Liver (tissue), 9 donors: Measurements from ENCODE around the gene NEUROG1. TPM values are rescaled to one million over a fixed set of nuclear protein-coding genes. Genes with fewer than 3 reads are reported as not detected.

Experiments
- DNase-seq: peaks from one replicate; pipeline ENCODE4 v3.0.0-alpha.2; 2017; ENCODE audit warnings: low spot score
- H3K27ac ChIP-seq, 2 donors: one replicate each; pipeline ENCODE4 v1.7.0; 2013; ENCODE audit warnings: inconsistent platforms in 2 of 2, low read length in 2 of 2, control low read depth in 1 of 2, low read depth in 1 of 2, mild to moderate bottlenecking in 1 of 2
- H3K27me3 ChIP-seq, 4 donors: one replicate each; pipeline versions ENCODE4 v1.6.1 to v1.7.0; 2013; ENCODE audit warnings: low read length in 3 of 4, inconsistent platforms in 1 of 4, mild to moderate bottlenecking in 1 of 4, moderate library complexity in 1 of 4; ENCODE audit not compliant: control insufficient read depth in 4 of 4, insufficient read depth in 4 of 4
- H3K36me3 ChIP-seq, 4 donors: one replicate each; pipeline versions ENCODE4 v1.6.1 to v1.7.0; 2013; ENCODE audit warnings: low read length in 3 of 4, mild to moderate bottlenecking in 3 of 4, low read depth in 1 of 4, moderate library complexity in 1 of 4; ENCODE audit not compliant: control insufficient read depth in 4 of 4, insufficient read depth in 3 of 4
- H3K4me1 ChIP-seq, 4 donors: one replicate each; pipeline versions ENCODE4 v1.6.1 to v1.7.0; 2013; ENCODE audit warnings: low read length in 3 of 4, mild to moderate bottlenecking in 3 of 4, moderate library complexity in 1 of 4; ENCODE audit not compliant: control insufficient read depth in 4 of 4, insufficient read depth in 4 of 4
- H3K4me3 ChIP-seq, 3 donors: one replicate each; pipeline versions ENCODE4 v1.6.1 to v1.7.0; 2013; ENCODE audit warnings: low read length in 3 of 3, control low read depth in 1 of 3, low read depth in 1 of 3, mild to moderate bottlenecking in 1 of 3
- H3K9ac ChIP-seq, 2 donors: one replicate each; pipeline ENCODE4 v1.7.0; 2013; ENCODE audit warnings: low read length in 2 of 2, mild to moderate bottlenecking in 2 of 2, moderate library complexity in 2 of 2, control low read depth in 1 of 2, low read depth in 1 of 2
- H3K9me3 ChIP-seq, 4 donors: one replicate each; pipeline versions ENCODE4 v1.6.1 to v1.7.0; 2013; ENCODE audit warnings: low read length in 3 of 4; ENCODE audit not compliant: control insufficient read depth in 4 of 4
- FOXA1 ChIP-seq: IDR thresholded peaks from 2 replicates; pipeline ENCODE4 v1.6.1; 2016; ENCODE audit warnings: antibody characterized with exemption
- FOXA2 ChIP-seq: IDR thresholded peaks from 2 replicates; pipeline ENCODE4 v1.6.1; 2016; ENCODE audit warnings: antibody characterized with exemption
- GABPA ChIP-seq, 2 donors: IDR thresholded peaks in 1 of 2; conservative IDR thresholded peaks in 1 of 2; 2 replicates each; pipeline ENCODE4 v1.6.1; 2016; ENCODE audit warnings: antibody characterized with exemption in 2 of 2, mild to moderate bottlenecking in 1 of 2, moderate library complexity in 1 of 2
- HNF4A ChIP-seq, 2 donors: conservative IDR thresholded peaks; 2 replicates each; pipeline ENCODE4 v1.6.1; 2016; ENCODE audit warnings: antibody characterized with exemption in 2 of 2, mild to moderate bottlenecking in 2 of 2
- HNF4G ChIP-seq: IDR thresholded peaks from 2 replicates; pipeline ENCODE4 v1.6.1; 2016; ENCODE audit warnings: antibody characterized with exemption
- JUND ChIP-seq, 2 donors: IDR thresholded peaks; 2 replicates each; pipeline ENCODE4 v1.6.1; 2016; ENCODE audit warnings: antibody characterized with exemption in 2 of 2
- NR2F2 ChIP-seq: IDR thresholded peaks from 2 replicates; pipeline ENCODE4 v1.6.1; 2016; ENCODE audit warnings: antibody characterized with exemption
- SP1 ChIP-seq: IDR thresholded peaks from 2 replicates; pipeline ENCODE4 v1.6.1; 2018; ENCODE audit warnings: antibody characterized with exemption, mild to moderate bottlenecking
- TAF1 ChIP-seq: conservative IDR thresholded peaks from 2 replicates; pipeline ENCODE4 v1.6.1; 2016; ENCODE audit warnings: antibody characterized with exemption, mild to moderate bottlenecking
- WGBS: extraction: QIAGEN DNeasy Blood & Tissue Kit; methylation state at CpG from one replicate; pipeline ENCODE4 v1.1.7; 2013; 5-methylcytosine and 5-hydroxymethylcytosine counted together
- polyA plus RNA-seq, 2 donors: library from polyadenylated mRNA; stranded (reverse) in 1 of 2; unstranded in 1 of 2; fragments of 200-250 nt in 1 of 2; fragments of >200 nt in 1 of 2; fragmentation: Nextera tagmentation in 1 of 2; extraction: Ambion mirVana in 1 of 2; gene quantifications; one replicate each; pipeline versions ENCODE4 v1.2.1 to v1.2.3, GENCODE V29; 2013 to 2015
- total RNA-seq, 2 donors: library from RNA; depleted of rRNA; stranded (reverse); fragments of >200 nt; gene quantifications; one replicate each; pipeline ENCODE4 v1.2.3, GENCODE V29; 2014
- TF ChIP-seq, protein P1 (sequence below): IDR thresholded peaks from 2 replicates; pipeline ENCODE4 v1.6.1; 2016; ENCODE audit warnings: antibody characterized with exemption
- TF ChIP-seq, protein P2 (sequence below): IDR thresholded peaks from 2 replicates; pipeline ENCODE4 v1.6.1; 2016; ENCODE audit warnings: antibody characterized with exemption
- TF ChIP-seq, protein P3 (sequence below): fragments of 150-350 bp; IDR thresholded peaks from 2 replicates; pipeline ENCODE4 v1.5.1; 2017; ENCODE audit warnings: improper control_type of control experiment, low read depth, low read length; ENCODE audit not compliant: missing input control
- TF ChIP-seq, protein P4 (sequence below): IDR thresholded peaks from 2 replicates; pipeline ENCODE4 v1.6.1; 2016; ENCODE audit warnings: antibody characterized with exemption
- TF ChIP-seq, protein P5 (sequence below): IDR thresholded peaks from 2 replicates; pipeline ENCODE4 v1.6.1; 2016; ENCODE audit warnings: antibody characterized with exemption, mild to moderate bottlenecking
- donor health status: healthy.
- donor health status: healthy.
- donor health status: healthy.
- donor health status: healthy.
- donor health status: healthy.

Gene NEUROG1
- total and polyA plus RNA-seq, 4 donors: not detected

DNA sequence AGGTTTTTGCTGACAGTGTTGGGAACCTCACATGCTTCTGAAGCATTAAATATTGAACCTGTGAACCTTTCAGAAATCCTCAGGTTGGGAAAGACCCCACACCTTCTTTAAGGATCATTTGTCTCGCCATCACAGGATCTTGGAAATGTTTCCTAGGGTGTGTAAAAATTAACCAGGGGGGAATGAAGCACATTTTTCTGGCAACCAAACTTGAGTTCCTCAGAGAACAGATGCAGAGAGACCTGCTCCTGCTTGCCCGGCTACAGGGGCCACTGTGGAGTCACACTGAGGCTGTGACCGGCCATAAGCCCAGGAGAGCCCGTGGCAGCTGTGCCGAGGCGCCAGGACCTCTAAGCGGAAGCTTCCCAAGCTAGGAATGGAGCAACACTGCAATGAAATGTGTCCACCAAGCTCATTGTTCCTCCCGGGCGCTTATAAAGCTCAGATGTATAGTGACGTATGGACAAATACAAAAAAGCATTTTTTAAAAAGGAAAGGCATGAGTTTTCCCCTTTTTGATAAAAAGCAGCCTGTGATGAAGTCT is 35.4 kb upstream of the NEUROG1 start:
- DNase-seq: no peak
- Histone ChIP-seq H3K4me1 (no peaks in the 10 kb centered on the region), H3K27me3 (peaks cover 0 to 2% (median 0%) of the 10 kb centered on the region in 4 donors), H3K36me3 (no peaks in the 10 kb centered on the region), H3K4me3 (no peak overlapping the region), H3K9ac (no peak overlapping the region), H3K27ac (no peak overlapping the region), H3K9me3 (no peaks in the 10 kb centered on the region)
- 69% methylated on average over 10 of the region's 10 CpGs for WGBS
- TF ChIP-seq NR2F2 (no peak), HNF4G (no peak), FOXA1 (no peak), FOXA2 (no peak), TAF1 (no peak)
- TF ChIP-seq, protein P1, sequence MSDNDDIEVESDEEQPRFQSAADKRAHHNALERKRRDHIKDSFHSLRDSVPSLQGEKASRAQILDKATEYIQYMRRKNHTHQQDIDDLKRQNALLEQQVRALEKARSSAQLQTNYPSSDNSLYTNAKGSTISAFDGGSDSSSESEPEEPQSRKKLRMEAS: no peak

DNA sequence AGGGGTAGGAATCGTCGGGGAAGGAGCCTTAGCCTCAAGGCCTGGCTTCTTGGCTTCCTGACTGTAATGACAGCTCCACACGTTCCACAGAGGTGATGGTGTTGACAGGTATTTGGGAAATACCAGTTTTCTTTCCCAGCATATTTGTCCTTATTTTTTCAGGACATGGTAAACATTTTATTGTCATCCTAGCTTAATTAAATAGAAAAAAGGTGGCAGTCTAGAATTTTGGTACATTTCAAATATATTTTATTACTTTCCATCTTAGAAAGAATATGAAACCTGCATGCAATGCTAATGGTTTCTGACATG is 34.6 kb upstream of the NEUROG1 start:
- peaks cover 0 to 4% (median 0%) of the 10 kb centered on the region in 4 donors for H3K4me1 ChIP-seq
- H3K9me3 ChIP-seq: no peaks in the 10 kb centered on the region
- no peak overlapping the region for H3K9ac ChIP-seq
- H3K27me3 ChIP-seq: peaks cover 0 to 2% (median 0%) of the 10 kb centered on the region in 4 donors
- DNase-seq: no peak
- TF ChIP-seq JUND (IDR thresholded peaks at IDR 0.05): no peak
- TF ChIP-seq TAF1: no peak
- TF ChIP-seq NR2F2: no peak
- TF ChIP-seq, protein P2, sequence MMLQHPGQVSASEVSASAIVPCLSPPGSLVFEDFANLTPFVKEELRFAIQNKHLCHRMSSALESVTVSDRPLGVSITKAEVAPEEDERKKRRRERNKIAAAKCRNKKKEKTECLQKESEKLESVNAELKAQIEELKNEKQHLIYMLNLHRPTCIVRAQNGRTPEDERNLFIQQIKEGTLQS: no peak
- TF ChIP-seq, protein P3, sequence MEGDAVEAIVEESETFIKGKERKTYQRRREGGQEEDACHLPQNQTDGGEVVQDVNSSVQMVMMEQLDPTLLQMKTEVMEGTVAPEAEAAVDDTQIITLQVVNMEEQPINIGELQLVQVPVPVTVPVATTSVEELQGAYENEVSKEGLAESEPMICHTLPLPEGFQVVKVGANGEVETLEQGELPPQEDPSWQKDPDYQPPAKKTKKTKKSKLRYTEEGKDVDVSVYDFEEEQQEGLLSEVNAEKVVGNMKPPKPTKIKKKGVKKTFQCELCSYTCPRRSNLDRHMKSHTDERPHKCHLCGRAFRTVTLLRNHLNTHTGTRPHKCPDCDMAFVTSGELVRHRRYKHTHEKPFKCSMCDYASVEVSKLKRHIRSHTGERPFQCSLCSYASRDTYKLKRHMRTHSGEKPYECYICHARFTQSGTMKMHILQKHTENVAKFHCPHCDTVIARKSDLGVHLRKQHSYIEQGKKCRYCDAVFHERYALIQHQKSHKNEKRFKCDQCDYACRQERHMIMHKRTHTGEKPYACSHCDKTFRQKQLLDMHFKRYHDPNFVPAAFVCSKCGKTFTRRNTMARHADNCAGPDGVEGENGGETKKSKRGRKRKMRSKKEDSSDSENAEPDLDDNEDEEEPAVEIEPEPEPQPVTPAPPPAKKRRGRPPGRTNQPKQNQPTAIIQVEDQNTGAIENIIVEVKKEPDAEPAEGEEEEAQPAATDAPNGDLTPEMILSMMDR: no peak
- TF ChIP-seq, protein P4, sequence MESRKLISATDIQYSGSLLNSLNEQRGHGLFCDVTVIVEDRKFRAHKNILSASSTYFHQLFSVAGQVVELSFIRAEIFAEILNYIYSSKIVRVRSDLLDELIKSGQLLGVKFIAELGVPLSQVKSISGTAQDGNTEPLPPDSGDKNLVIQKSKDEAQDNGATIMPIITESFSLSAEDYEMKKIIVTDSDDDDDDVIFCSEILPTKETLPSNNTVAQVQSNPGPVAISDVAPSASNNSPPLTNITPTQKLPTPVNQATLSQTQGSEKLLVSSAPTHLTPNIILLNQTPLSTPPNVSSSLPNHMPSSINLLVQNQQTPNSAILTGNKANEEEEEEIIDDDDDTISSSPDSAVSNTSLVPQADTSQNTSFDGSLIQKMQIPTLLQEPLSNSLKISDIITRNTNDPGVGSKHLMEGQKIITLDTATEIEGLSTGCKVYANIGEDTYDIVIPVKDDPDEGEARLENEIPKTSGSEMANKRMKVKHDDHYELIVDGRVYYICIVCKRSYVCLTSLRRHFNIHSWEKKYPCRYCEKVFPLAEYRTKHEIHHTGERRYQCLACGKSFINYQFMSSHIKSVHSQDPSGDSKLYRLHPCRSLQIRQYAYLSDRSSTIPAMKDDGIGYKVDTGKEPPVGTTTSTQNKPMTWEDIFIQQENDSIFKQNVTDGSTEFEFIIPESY: no peak
- TF ChIP-seq SP1: no peak
- no peak for TF ChIP-seq HNF4A (conservative IDR thresholded peaks at IDR 0.05)
- no peak for TF ChIP-seq FOXA1
- TF ChIP-seq GABPA (IDR thresholded peaks at IDR 0.05 in 1 of 2, conservative IDR thresholded peaks at IDR 0.05 in 1 of 2): no peak
- TF ChIP-seq, protein P1: no peak
- TF ChIP-seq, protein P5, sequence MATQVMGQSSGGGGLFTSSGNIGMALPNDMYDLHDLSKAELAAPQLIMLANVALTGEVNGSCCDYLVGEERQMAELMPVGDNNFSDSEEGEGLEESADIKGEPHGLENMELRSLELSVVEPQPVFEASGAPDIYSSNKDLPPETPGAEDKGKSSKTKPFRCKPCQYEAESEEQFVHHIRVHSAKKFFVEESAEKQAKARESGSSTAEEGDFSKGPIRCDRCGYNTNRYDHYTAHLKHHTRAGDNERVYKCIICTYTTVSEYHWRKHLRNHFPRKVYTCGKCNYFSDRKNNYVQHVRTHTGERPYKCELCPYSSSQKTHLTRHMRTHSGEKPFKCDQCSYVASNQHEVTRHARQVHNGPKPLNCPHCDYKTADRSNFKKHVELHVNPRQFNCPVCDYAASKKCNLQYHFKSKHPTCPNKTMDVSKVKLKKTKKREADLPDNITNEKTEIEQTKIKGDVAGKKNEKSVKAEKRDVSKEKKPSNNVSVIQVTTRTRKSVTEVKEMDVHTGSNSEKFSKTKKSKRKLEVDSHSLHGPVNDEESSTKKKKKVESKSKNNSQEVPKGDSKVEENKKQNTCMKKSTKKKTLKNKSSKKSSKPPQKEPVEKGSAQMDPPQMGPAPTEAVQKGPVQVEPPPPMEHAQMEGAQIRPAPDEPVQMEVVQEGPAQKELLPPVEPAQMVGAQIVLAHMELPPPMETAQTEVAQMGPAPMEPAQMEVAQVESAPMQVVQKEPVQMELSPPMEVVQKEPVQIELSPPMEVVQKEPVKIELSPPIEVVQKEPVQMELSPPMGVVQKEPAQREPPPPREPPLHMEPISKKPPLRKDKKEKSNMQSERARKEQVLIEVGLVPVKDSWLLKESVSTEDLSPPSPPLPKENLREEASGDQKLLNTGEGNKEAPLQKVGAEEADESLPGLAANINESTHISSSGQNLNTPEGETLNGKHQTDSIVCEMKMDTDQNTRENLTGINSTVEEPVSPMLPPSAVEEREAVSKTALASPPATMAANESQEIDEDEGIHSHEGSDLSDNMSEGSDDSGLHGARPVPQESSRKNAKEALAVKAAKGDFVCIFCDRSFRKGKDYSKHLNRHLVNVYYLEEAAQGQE: no peak
- no peak overlapping the region for H3K27ac ChIP-seq
- 33% methylated on average over 3 of the region's 3 CpGs for WGBS
- H3K36me3 ChIP-seq: no peaks in the 10 kb centered on the region
- no peak overlapping the region for H3K4me3 ChIP-seq
